NT2/D1 (cell line): Measurements from ENCODE around the gene SIAH3.

ENCODE experiments used
- SUZ12 ChIP-seq: IDR thresholded peaks from 2 replicates; pipeline ENCODE4 v1.6.1; 2011; ENCODE audit not compliant: insufficient read length, insufficient read depth; ENCODE audit errors: extremely low read depth
- YY1 ChIP-seq: IDR thresholded peaks from 2 replicates; pipeline ENCODE4 v1.6.1; 2011; ENCODE audit not compliant: insufficient read length, insufficient read depth
- ZNF274 ChIP-seq: IDR thresholded peaks from 2 replicates; pipeline ENCODE4 v1.6.1; 2011; ENCODE audit warnings: mild to moderate bottlenecking, low read depth, low read length

- TF ChIP-seq ZNF274 (no peak), YY1 (no peak), SUZ12 (no peak)
Observed at GRCh38 chr13:45873491-45874325, 22.2 kb upstream of the SIAH3 start.
